IMR-90 (cell line): ENCODE data around the gene NFIX. TPM values are rescaled to one million over a fixed set of nuclear protein-coding genes. Genes with fewer than 3 reads are reported as not detected.

Experiments
- ATAC-seq: fragments of 200-7000 bp; cut with Tn5 transposase; 2 replicates; pipeline ENCODE4 v1.9.1; 2020; ENCODE audit warnings: low read depth, mild to moderate bottlenecking, moderate library complexity
- BruUV-seq: library from RNA; stranded (reverse); fragments of 400-500 nt; replicated peaks from 2 replicates; lab custom pipeline; 2021; lab: Mats Ljungman, UMichigan
- CTCF ChIA-PET: fragments of 300-600 bp; formaldehyde crosslinking; extraction: SDS; loops from one replicate; lab custom pipeline; 2021; ENCODE audit warnings: antibody characterized with exemption; lab: Yijun Ruan, JAX
- POLR2A ChIA-PET: fragments of 300-600 bp; sonication (Branson Sonifier 250); formaldehyde crosslinking; loops from one replicate; lab custom pipeline; 2022; ENCODE audit warnings: antibody characterized with exemption; ENCODE audit not compliant: unreplicated experiment; lab: Charles Lee
- DNase-seq: peaks from one replicate; pipeline ENCODE4 v3.0.0; 2013
- H2AFZ ChIP-seq: replicated peaks from 2 replicates; pipeline ENCODE3; 2013; ENCODE audit warnings: low read length, mild to moderate bottlenecking; ENCODE audit not compliant: poor library complexity
- H2AK5ac ChIP-seq: 2 replicates; pipeline ENCODE4 v1.6.1; 2013; ENCODE audit warnings: low read depth, low read length, inconsistent platforms
- H2AK9ac ChIP-seq: replicated peaks from 2 replicates; pipeline ENCODE3; 2013; ENCODE audit warnings: mild to moderate bottlenecking, low read depth, low read length, moderate library complexity; ENCODE audit not compliant: poor library complexity
- H2BK120ac ChIP-seq: 2 replicates; pipeline ENCODE4 v1.6.1; 2013; ENCODE audit warnings: low read depth, low read length, inconsistent platforms
- H2BK15ac ChIP-seq: 3 replicates; pipeline ENCODE4 v1.6.1; 2013; ENCODE audit warnings: low read depth, low read length, inconsistent platforms
- H2BK20ac ChIP-seq: 2 replicates; pipeline ENCODE4 v1.6.1; 2013; ENCODE audit warnings: low read depth, mild to moderate bottlenecking, inconsistent platforms, low read length, moderate library complexity
- H2BK5ac ChIP-seq: 2 replicates; pipeline ENCODE4 v1.6.1; 2013; ENCODE audit warnings: mild to moderate bottlenecking, low read depth, low read length, inconsistent platforms; ENCODE audit not compliant: poor library complexity, severe bottlenecking
- H3K14ac ChIP-seq: replicated peaks from 2 replicates; pipeline ENCODE4 v1.6.1; 2013; ENCODE audit warnings: low read depth, low read length, inconsistent platforms
- H3K18ac ChIP-seq: 2 replicates; pipeline ENCODE4 v1.6.1; 2013; ENCODE audit warnings: low read depth, low read length, control low read depth
- H3K23ac ChIP-seq: 2 replicates; pipeline ENCODE4 v1.6.1; 2013; ENCODE audit warnings: low read depth, low read length, inconsistent platforms
- H3K27ac ChIP-seq: 2 replicates; pipeline ENCODE4 v1.5.1; 2013; ENCODE audit warnings: mild to moderate bottlenecking, control low read depth, low read length; ENCODE audit not compliant: insufficient read depth
- H3K27me3 ChIP-seq: 2 replicates; pipeline ENCODE4 v1.6.1; 2013; ENCODE audit warnings: low read length; ENCODE audit not compliant: control insufficient read depth, insufficient read depth
- H3K36me3 ChIP-seq: 2 replicates; pipeline ENCODE4 v1.6.1; 2013; ENCODE audit warnings: low read length, mixed read lengths; ENCODE audit not compliant: control insufficient read depth, insufficient read depth
- H3K4ac ChIP-seq: 2 replicates; pipeline ENCODE4 v1.6.1; 2013; ENCODE audit warnings: low read depth, low read length, inconsistent platforms
- H3K4me1 ChIP-seq: 2 replicates; pipeline ENCODE4 v1.6.1; 2013; ENCODE audit warnings: low read length, mixed read lengths; ENCODE audit not compliant: control insufficient read depth, insufficient read depth
- H3K4me2 ChIP-seq: 2 replicates; pipeline ENCODE4 v1.6.1; 2013; ENCODE audit warnings: low read depth, mild to moderate bottlenecking, control low read depth, low read length, moderate library complexity
- H3K4me3 ChIP-seq: 2 replicates; pipeline ENCODE4 v1.5.1; 2013; ENCODE audit warnings: low read depth, mild to moderate bottlenecking, control low read depth, low read length, moderate library complexity; ENCODE audit not compliant: insufficient read depth
- H3K56ac ChIP-seq: 2 replicates; pipeline ENCODE4 v1.6.1; 2013; ENCODE audit warnings: low read length, inconsistent platforms; ENCODE audit not compliant: insufficient read depth; ENCODE audit errors: extremely low read depth
- H3K79me1 ChIP-seq, 2 experiments: 2 replicates each; pipeline ENCODE4 v1.6.1; 2013; ENCODE audit warnings: low read length in 2 of 2, inconsistent platforms in 1 of 2, low read depth in 1 of 2
- H3K9ac ChIP-seq: 2 replicates; pipeline ENCODE4 v1.6.1; 2013; ENCODE audit warnings: low read depth, low read length, control low read depth
- H3K9me1 ChIP-seq: 2 replicates; pipeline ENCODE4 v1.6.1; 2013; ENCODE audit warnings: low read length, inconsistent platforms; ENCODE audit not compliant: insufficient read depth
- H3K9me3 ChIP-seq: 2 replicates; pipeline ENCODE4 v1.6.1; 2013; ENCODE audit warnings: low read length; ENCODE audit not compliant: control insufficient read depth, insufficient read depth
- H4K20me1 ChIP-seq: 2 replicates; pipeline ENCODE4 v1.6.1; 2013; ENCODE audit warnings: low read length, inconsistent platforms; ENCODE audit not compliant: insufficient read depth
- H4K5ac ChIP-seq: 2 replicates; pipeline ENCODE4 v1.6.1; 2013; ENCODE audit warnings: mild to moderate bottlenecking, low read depth, low read length, control low read depth
- H4K8ac ChIP-seq, 2 experiments: 2 replicates each; pipeline ENCODE4 v1.6.1; 2013; ENCODE audit warnings: low read depth in 2 of 2, low read length in 2 of 2, control low read depth in 1 of 2, inconsistent platforms in 1 of 2
- H4K91ac ChIP-seq: 2 replicates; pipeline ENCODE4 v1.6.1; 2013; ENCODE audit warnings: low read depth, low read length, inconsistent platforms; ENCODE audit not compliant: insufficient read depth
- BHLHE40 ChIP-seq: fragments of 150-350 bp; IDR thresholded peaks from 2 replicates; pipeline ENCODE4 v1.6.1; 2016; ENCODE audit warnings: mild to moderate bottlenecking, low read depth, low read length
- CEBPB ChIP-seq: IDR thresholded peaks from 2 replicates; pipeline ENCODE4 v1.6.1; 2012; ENCODE audit warnings: low read depth, low read length, improper control_type of control experiment
- ELK1 ChIP-seq: fragments of 150-350 bp; IDR thresholded peaks from 2 replicates; pipeline ENCODE4 v1.6.1; 2016; ENCODE audit warnings: low read depth, mild to moderate bottlenecking, low read length, moderate library complexity, borderline replicate concordance
- FOS ChIP-seq: fragments of 150-350 bp; IDR thresholded peaks from 2 replicates; pipeline ENCODE4 v1.6.1; 2016; ENCODE audit warnings: low read depth, low read length
- MAFK ChIP-seq: IDR thresholded peaks from 2 replicates; pipeline ENCODE4 v1.6.1; 2012; ENCODE audit warnings: low read depth, low read length, improper control_type of control experiment
- MXI1 ChIP-seq: IDR thresholded peaks from 2 replicates; pipeline ENCODE4 v1.6.1; 2012; ENCODE audit warnings: low read depth, mild to moderate bottlenecking, low read length, moderate library complexity, borderline replicate concordance
- NFE2L2 ChIP-seq: fragments of 150-350 bp; IDR thresholded peaks from 2 replicates; pipeline ENCODE4 v1.6.1; 2016; ENCODE audit warnings: low read depth, mild to moderate bottlenecking, low read length
- POLR2A ChIP-seq: IDR thresholded peaks from 2 replicates; pipeline ENCODE4 v1.6.1; 2012; ENCODE audit warnings: mild to moderate bottlenecking, low read depth, low read length
- SMC3 ChIP-seq: fragments of 150-350 bp; IDR thresholded peaks from 2 replicates; pipeline ENCODE4 v1.6.1; 2016; ENCODE audit warnings: low read depth, mild to moderate bottlenecking, antibody characterized with exemption, low read length, moderate library complexity
- USF2 ChIP-seq: fragments of 150-350 bp; IDR thresholded peaks from 2 replicates; pipeline ENCODE4 v1.6.1; 2017; ENCODE audit warnings: mild to moderate bottlenecking, antibody characterized with exemption, low read length, low read depth
- WGBS, 2 experiments: methylation state at CpG; one replicate each; pipeline versions ENCODE4 v1.1.5 to v1.1.7; 2013; ENCODE audit warnings: missing lambda C conversion rate in 2 of 2; ENCODE audit not compliant: insufficient read length in 1 of 2; ENCODE audit errors: extremely low coverage in 2 of 2; 5-methylcytosine and 5-hydroxymethylcytosine counted together
- dilution Hi-C: fragments of 300-500 bp; cut with HindIII; formaldehyde crosslinking; loops from one replicate; pipeline ENCODE4 v1.14.3; 2018; ENCODE audit warnings: low sequenced_read_pairs; ENCODE audit not compliant: unreplicated experiment
- in situ Hi-C: fragments of 300-500 bp; cut with MboI; formaldehyde crosslinking; loops from 3 replicates; pipeline ENCODE4 v1.14.3; 2019; ENCODE audit warnings: low sequenced_read_pairs, inconsistent platforms, mixed read lengths
- intact Hi-C: fragments of 100-400 bp; cut with micrococcal nuclease; formaldehyde crosslinking; loops from 2 replicates; pipeline ENCODE4 v1.10.0; 2022
- polyA plus RNA-seq, 3 experiments: library from polyadenylated mRNA; depleted of rRNA; stranded (reverse); fragments of >200 nt; gene quantifications; 2 replicates each; pipeline ENCODE4 v1.2.3, GENCODE V29; 2012; ENCODE audit warnings: low replicate concordance in 1 of 3
- total RNA-seq: library from RNA; depleted of rRNA; stranded (reverse); fragments of >200 nt; gene quantifications from 2 replicates; pipeline ENCODE4 v1.2.3, GENCODE V29; 2012

The NFIX gene
- total and polyA plus RNA-seq, 2 of the 4 experiments (the other 2 are of a cell fraction): 10.2 to 47.7 TPM

- TF ChIP-seq ELK1: no peak
These were observed 20.7 kb upstream of the NFIX start (continued) for GRCh38 chr19:12974301-12975220.

GRCh38 chr19:12975221-12975741, 20.0 kb upstream of the NFIX start:
- Histone ChIP-seq H2AFZ (no peak overlapping the region), H3K4me3 (no peak overlapping the region), H4K91ac (no peak overlapping the region), H3K79me1 (no peaks in the 10 kb centered on the region), H3K9ac (no peak overlapping the region), H3K27ac (no peak overlapping the region), H3K4ac (no peak overlapping the region), H3K4me1 (no peaks in the 10 kb centered on the region), H3K18ac (no peak overlapping the region), H3K4me2 (no peak overlapping the region), H3K9me3 (no peaks in the 10 kb centered on the region), H3K36me3 (no peaks in the 10 kb centered on the region), H2BK20ac (no peak overlapping the region), H4K20me1 (no peaks in the 10 kb centered on the region), H3K23ac (no peak overlapping the region), H4K5ac (no peak overlapping the region), H3K56ac (no peak overlapping the region), H3K27me3 (no peaks in the 10 kb centered on the region), H2AK9ac (no peak overlapping the region), H3K14ac (no peak overlapping the region), H3K9me1 (0 out of 2 replicates have a peak, but pooled peaks cover 2% of the 10 kb centered on the region), H4K8ac (no peak overlapping the region), H2BK5ac (no peak overlapping the region), H2BK120ac (no peak overlapping the region), H2AK5ac (no peak overlapping the region), H2BK15ac (no peak overlapping the region)
- 71% methylated on average over 5 of the region's 17 CpGs; no CpG with 5 or more reads in 1 of the 2 experiments for WGBS, 2 experiments
- BruUV-seq: no TSS peak
- dilution Hi-C loops: no loop called here
- TF ChIP-seq CEBPB: no peak
- no peak for TF ChIP-seq POLR2A
- TF ChIP-seq FOS: no peak
- no peak for TF ChIP-seq MXI1
- no peak for TF ChIP-seq BHLHE40
- no peak for TF ChIP-seq NFE2L2
- no peak for TF ChIP-seq USF2
- no peak for TF ChIP-seq MAFK
- TF ChIP-seq SMC3: no peak
- CTCF ChIA-PET: interaction anchor here (1.5 kb wide), 1 partner anchor 10 kb away, joined by 7 read pairs; no protein-coding TSS in a partner anchor
- POLR2A ChIA-PET: no interaction called here
- in situ Hi-C loops: loop anchor here (5.0 to 25.0 kb wide), 3 partner anchors 287 to 762 kb away; a partner anchor contains a TSS
- intact Hi-C loops: loop anchor here (5.0 kb wide), 1 partner anchor 272 kb away; no protein-coding TSS in a partner anchor
- ATAC-seq (no peak), DNase-seq (no peak)
